Type B pancreatic cell (in vitro differentiated cells): ENCODE data around the gene LPAR6. TPM values are rescaled to one million over a fixed set of nuclear protein-coding genes. Genes with fewer than 3 reads are reported as not detected.
"Not testable (repeated sequence)": the region's sequence is repeated elsewhere in the genome, so short reads cannot be mapped to it uniquely, and the experiment has no call there.

Source experiments
- DNase-seq: peaks from one replicate; pipeline ENCODE4 v3.0.0; 2021; ENCODE audit warnings: mixed read lengths; ENCODE audit not compliant: unreplicated experiment; ENCODE audit errors: extremely low spot score
- H3K27ac Mint-ChIP-seq: 2 replicates; pipeline ENCODE4 v1.8.0; 2021; ENCODE audit warnings: mild to moderate bottlenecking, mixed read lengths
- H3K27me3 Mint-ChIP-seq: 2 replicates; pipeline ENCODE4 v1.8.0; 2021; ENCODE audit warnings: mixed read lengths
- H3K36me3 Mint-ChIP-seq: 2 replicates; pipeline ENCODE4 v1.8.0; 2021; ENCODE audit warnings: mixed read lengths
- H3K4me1 Mint-ChIP-seq: one replicate; pipeline ENCODE4 v1.8.0; 2021; ENCODE audit warnings: mixed read lengths; ENCODE audit not compliant: unreplicated experiment
- H3K4me3 Mint-ChIP-seq: 2 replicates; pipeline ENCODE4 v1.8.0; 2021; ENCODE audit warnings: mild to moderate bottlenecking, mixed read lengths
- H3K9me3 Mint-ChIP-seq: 2 replicates; pipeline ENCODE4 v1.8.0; 2021; ENCODE audit warnings: mixed read lengths
- total RNA-seq: library from RNA; stranded (reverse); gene quantifications from 2 replicates; pipeline ENCODE4 v1.2.1, GENCODE V29; 2021; ENCODE audit warnings: low replicate concordance
- TF ChIP-seq, protein P1 (sequence below): fragments of 200-600 bp; sonication (generic); conservative IDR thresholded peaks from 2 replicates; pipeline ENCODE4 v1.5.0; 2021; ENCODE audit warnings: antibody characterized with exemption, mild to moderate bottlenecking

Gene LPAR6
- total RNA-seq, 1 donor from 2014 or later, result 10.1 TPM

DNA sequence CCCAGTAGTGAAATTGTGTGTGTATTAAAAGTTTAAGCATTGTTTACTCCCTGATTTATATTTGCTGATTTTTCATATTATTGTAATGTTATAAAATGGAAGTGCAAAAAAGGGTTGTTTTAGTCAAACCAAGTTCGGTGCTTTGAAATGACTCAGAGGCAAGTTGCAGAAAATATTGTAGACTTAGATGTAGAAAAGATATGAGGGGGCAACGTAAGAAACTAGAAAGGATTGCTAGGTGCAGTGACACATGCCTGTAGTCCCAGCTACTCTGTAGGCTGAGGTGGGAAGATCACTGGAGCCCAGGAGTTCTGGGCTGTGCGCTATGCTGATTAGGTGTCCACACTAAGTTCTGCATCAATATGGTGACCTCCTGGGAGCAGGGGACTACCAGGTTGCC, 16.1 kb upstream of the LPAR6 start:
- Mint-ChIP-seq H3K27me3 (no peaks in the 10 kb centered on the region), H3K4me1 (peaks cover 4% of the 10 kb centered on the region), H3K27ac (no peak overlapping the region)

GRCh38 chr13:48426755-48427298, 13.9 kb upstream of the LPAR6 start:
- not testable (repeated sequence) for H3K9me3 Mint-ChIP-seq, H3K4me3 Mint-ChIP-seq, DNase-seq, H3K4me1 Mint-ChIP-seq, H3K27me3 Mint-ChIP-seq, H3K27ac Mint-ChIP-seq, H3K36me3 Mint-ChIP-seq

More for the DNA sequence above, 16.1 kb upstream of the LPAR6 start:
- no peak for DNase-seq
- Mint-ChIP-seq H3K36me3 (peaks cover 4% of the 10 kb centered on the region), H3K4me3 (no peak overlapping the region), H3K9me3 (peaks cover 4% of the 10 kb centered on the region)
- TF ChIP-seq, protein P1, sequence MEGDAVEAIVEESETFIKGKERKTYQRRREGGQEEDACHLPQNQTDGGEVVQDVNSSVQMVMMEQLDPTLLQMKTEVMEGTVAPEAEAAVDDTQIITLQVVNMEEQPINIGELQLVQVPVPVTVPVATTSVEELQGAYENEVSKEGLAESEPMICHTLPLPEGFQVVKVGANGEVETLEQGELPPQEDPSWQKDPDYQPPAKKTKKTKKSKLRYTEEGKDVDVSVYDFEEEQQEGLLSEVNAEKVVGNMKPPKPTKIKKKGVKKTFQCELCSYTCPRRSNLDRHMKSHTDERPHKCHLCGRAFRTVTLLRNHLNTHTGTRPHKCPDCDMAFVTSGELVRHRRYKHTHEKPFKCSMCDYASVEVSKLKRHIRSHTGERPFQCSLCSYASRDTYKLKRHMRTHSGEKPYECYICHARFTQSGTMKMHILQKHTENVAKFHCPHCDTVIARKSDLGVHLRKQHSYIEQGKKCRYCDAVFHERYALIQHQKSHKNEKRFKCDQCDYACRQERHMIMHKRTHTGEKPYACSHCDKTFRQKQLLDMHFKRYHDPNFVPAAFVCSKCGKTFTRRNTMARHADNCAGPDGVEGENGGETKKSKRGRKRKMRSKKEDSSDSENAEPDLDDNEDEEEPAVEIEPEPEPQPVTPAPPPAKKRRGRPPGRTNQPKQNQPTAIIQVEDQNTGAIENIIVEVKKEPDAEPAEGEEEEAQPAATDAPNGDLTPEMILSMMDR, result no peak

DNA sequence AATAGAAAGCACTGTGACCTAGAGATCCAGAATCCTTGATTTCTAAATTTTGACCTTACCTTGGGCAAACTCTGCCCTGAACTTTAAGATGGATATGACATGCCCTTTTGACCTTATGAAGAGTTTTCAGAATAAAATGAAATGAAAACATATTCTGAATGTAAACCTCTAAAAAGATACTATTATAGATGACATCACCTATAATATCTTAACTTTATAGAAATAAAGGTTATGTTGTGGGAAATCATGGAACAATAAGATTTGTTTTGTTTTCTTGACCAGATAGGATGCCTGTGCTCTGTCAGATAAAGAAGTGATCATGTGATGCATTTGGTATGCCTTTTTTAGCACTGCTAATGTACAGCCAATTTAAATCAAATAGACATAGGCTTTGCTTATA, 13.1 kb upstream of the LPAR6 start:
- Mint-ChIP-seq H3K27me3 (no peaks in the 10 kb centered on the region), H3K4me3 (no peak overlapping the region), H3K9me3 (peaks cover 4% of the 10 kb centered on the region), H3K4me1 (no peaks in the 10 kb centered on the region), H3K27ac (no peak overlapping the region), H3K36me3 (peaks cover 4% of the 10 kb centered on the region)
- DNase-seq, result no peak
- TF ChIP-seq, protein P1, result no peak

DNA sequence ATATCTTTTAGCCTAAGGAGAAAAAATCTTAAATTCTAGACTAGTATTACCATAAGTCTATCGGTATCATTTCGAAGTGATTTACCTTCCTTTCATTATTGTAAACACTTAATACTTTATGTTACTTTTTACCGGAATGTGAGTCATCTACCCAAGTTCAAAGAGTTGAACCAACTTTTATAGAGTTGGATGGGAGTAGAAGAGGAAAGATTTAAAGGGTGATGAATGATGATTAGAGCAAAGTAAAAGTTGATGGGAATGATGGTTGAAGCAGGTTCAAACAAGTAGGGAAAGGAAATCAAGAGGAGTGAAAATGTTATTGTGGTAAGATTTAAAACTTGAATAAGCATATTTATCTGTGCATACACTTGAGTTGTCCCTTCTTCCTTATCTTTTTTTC, 11.3 kb upstream of the LPAR6 start:
- no peaks in the 10 kb centered on the region for H3K27me3 Mint-ChIP-seq
- H3K4me1 Mint-ChIP-seq, result no peaks in the 10 kb centered on the region
- DNase-seq, result no peak
- H3K36me3 Mint-ChIP-seq, result peaks cover 12% of the 10 kb centered on the region
- H3K27ac Mint-ChIP-seq, result no peak overlapping the region
- H3K9me3 Mint-ChIP-seq, result peaks cover 13% of the 10 kb centered on the region
- TF ChIP-seq, protein P1, result no peak
- H3K4me3 Mint-ChIP-seq, result no peak overlapping the region

DNA sequence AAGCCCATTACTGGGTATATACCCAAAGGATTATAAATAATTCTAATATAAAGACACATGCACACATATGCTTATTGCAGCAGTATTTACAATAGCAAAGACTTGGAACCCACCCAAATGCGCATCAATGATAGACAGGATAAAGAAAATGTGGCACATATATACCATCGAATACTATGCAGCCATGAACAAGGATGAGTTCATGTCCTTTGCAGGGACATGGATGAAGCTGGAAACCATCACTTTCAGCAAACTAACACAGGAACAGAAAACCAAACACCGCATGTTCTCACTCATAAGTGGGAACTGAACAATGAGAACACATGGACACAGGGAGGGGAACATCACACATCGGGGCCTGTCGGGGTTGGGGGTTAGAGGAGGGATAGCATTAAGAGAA, 9.1 kb upstream of the LPAR6 start:
- peaks cover 17% of the 10 kb centered on the region for H3K9me3 Mint-ChIP-seq
- not testable (repeated sequence) for H3K4me1 Mint-ChIP-seq, H3K4me3 Mint-ChIP-seq, DNase-seq, H3K27me3 Mint-ChIP-seq, H3K27ac Mint-ChIP-seq
- H3K36me3 Mint-ChIP-seq, result peaks cover 32% of the 10 kb centered on the region

DNA sequence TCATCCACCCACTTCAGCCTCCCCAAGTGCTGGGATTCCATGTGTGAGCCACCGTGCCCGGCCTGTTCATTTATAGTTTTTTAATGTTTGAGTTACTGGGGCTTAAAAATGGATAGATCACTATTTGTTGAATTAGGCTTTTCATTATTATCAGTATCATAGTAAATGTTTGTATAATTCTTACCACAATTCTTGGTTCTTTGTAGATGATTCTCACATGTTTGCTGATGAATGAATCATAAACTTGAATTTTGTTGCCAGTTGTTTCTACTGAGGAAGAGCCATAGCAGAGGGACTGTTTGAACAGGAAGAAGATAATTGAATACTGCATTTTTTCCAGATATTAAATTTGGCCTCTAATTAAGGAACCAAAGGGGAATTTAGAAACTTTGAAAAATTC, 2.6 kb upstream of the LPAR6 start:
- TF ChIP-seq, protein P1, result no peak
- no peak for DNase-seq
- no peaks in the 10 kb centered on the region for H3K27me3 Mint-ChIP-seq
- H3K27ac Mint-ChIP-seq, result no peak overlapping the region
- peaks cover 14% of the 10 kb centered on the region for H3K9me3 Mint-ChIP-seq
- H3K4me1 Mint-ChIP-seq, result peaks cover 15% of the 10 kb centered on the region
- no peak overlapping the region for H3K4me3 Mint-ChIP-seq
- H3K36me3 Mint-ChIP-seq, result peaks cover 34% of the 10 kb centered on the region

GRCh38 chr13:48414501-48414900, 1.6 kb upstream of the LPAR6 start:
- TF ChIP-seq, protein P1, result no peak
- DNase-seq, result no peak
- peaks cover 18% of the 10 kb centered on the region for H3K4me1 Mint-ChIP-seq
- peaks cover 9% of the 10 kb centered on the region for H3K9me3 Mint-ChIP-seq
- H3K27ac Mint-ChIP-seq, result no peak overlapping the region
- H3K36me3 Mint-ChIP-seq, result peaks cover 31% of the 10 kb centered on the region
- H3K4me3 Mint-ChIP-seq, result no peak overlapping the region
- no peaks in the 10 kb centered on the region for H3K27me3 Mint-ChIP-seq
